Esophagus squamous epithelium (tissue), 5 donors: ENCODE data around the gene SHISA5. TPM values are rescaled to one million over a fixed set of nuclear protein-coding genes. Genes with fewer than 3 reads are reported as not detected.

Source experiments
- DNase-seq: peaks from one replicate; lab custom pipeline; 2025; lab: John Stamatoyannopoulos, UW
- H3K27ac ChIP-seq, 4 donors: fragments of 200-600 bp; sonication (generic); one replicate each; pipeline ENCODE4 v1.5.1; 2016 to 2019; ENCODE audit warnings: mild to moderate bottlenecking in 1 of 4
- H3K27me3 ChIP-seq, 4 donors: fragments of 200-600 bp; sonication (generic); 1 replicate in 3 of 4; 2 replicates in 1 of 4; pipeline versions ENCODE4 v1.5.1 to v1.6.0; 2017 to 2021; ENCODE audit warnings: antibody characterized with exemption in 1 of 4
- H3K36me3 ChIP-seq, 3 donors: fragments of 200-600 bp; sonication (generic); one replicate each; pipeline ENCODE4 v1.5.1; 2016 to 2019
- H3K4me1 ChIP-seq, 3 donors: fragments of 200-600 bp; sonication (generic); one replicate each; pipeline ENCODE4 v1.5.1; 2017 to 2019
- H3K4me3 ChIP-seq, 4 donors: fragments of 200-600 bp; sonication (generic); 1 replicate in 3 of 4; 2 replicates in 1 of 4; pipeline ENCODE4 v1.5.1; 2016 to 2019; ENCODE audit warnings: mild to moderate bottlenecking in 2 of 4, moderate library complexity in 1 of 4
- H3K9me3 ChIP-seq, 3 donors: fragments of 200-600 bp; sonication (generic); one replicate each; pipeline ENCODE4 v1.5.1; 2016 to 2019
- CTCF ChIP-seq, 6 experiments: fragments of 450-650 bp in 4 of 6; fragments of 200-600 bp in 2 of 6; sonication (generic) in 2 of 6; IDR thresholded peaks; one replicate each; pipeline ENCODE4 v1.5.1; 2016 to 2019; ENCODE audit warnings: antibody characterized with exemption in 6 of 6, mild to moderate bottlenecking in 4 of 6, moderate library complexity in 4 of 6
- POLR2A ChIP-seq, 4 donors: fragments of 450-650 bp; IDR thresholded peaks; one replicate each; pipeline ENCODE4 v1.6.1; 2017; ENCODE audit warnings: antibody characterized with exemption in 4 of 4, mild to moderate bottlenecking in 4 of 4, moderate library complexity in 3 of 4
- WGBS, 2 donors: methylation state at CpG; one replicate each; pipeline ENCODE4 v1.1.5; 2018; 5-methylcytosine and 5-hydroxymethylcytosine counted together
- intact Hi-C: fragments of 100-400 bp; cut with DNase I; formaldehyde crosslinking; loops from one replicate; pipeline ENCODE4 v1.15.0; 2022
- total RNA-seq, 4 donors: library from RNA; depleted of rRNA; stranded (reverse); fragments of >200 nt; gene quantifications; one replicate each; pipeline ENCODE4 v1.1.0, GENCODE V29; 2016
- donor health status: DM: yes; HTN: yes; CAD: no.

Gene SHISA5
- total RNA-seq, 4 donors from 2014 or later: 71.8 to 138 (median 115) TPM

DNA sequence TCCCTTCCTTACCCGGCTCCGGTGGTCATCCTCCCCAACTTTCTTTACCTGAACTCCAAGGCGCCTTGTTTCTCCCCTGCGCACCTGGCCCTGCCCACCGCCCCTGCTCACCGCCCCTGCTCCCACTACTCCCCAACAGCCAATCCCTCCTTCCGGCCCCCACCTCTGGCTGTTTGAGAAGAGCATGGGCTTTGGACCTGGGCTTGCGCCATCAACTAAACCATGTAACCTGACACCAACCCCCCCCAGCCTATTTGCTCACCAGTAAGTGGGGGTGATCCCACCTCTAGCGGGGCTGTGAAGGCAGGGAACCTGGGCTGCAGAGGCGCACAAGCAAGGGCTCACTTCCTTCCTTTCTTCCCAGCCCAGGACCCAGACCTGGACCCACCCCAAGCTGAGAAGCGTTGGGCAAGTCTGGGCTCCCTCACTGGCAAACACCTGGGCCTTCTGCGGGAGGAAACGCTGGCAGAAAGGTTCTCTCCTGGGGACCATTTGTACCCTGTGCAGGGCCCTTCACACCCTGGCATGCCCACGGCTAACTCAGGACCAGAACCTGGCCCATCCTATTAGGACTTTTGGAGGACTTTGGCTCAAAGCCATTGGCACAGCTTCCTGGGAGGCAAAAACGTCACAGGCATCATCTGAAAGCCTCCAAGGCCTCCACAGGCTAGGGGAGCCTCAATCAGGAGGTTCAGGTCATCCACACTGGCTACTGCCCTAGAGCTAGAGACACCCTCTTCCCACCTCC lies 73.8 kb downstream of the SHISA5 start, which contains the start of gene PLXNB1:
Gene PLXNB1, minus strand, starts transcription at position 127 of the 748 bp plus-strand sequence. CDS start 5,475 bp downstream, outside the sequence.
- TF ChIP-seq CTCF (IDR thresholded peaks at IDR 0.05) (no peak), POLR2A (IDR thresholded peaks at IDR 0.05) (peak in 1 of 4 donors; percentile 60)
- WGBS, 2 donors: 4 to 7% methylated on average over 5 to 7 of the region's 15 CpGs
- Histone ChIP-seq H3K9me3 (no peaks in the 10 kb centered on the region), H3K27me3 (no peaks in the 10 kb centered on the region), H3K4me3 (peak within 1 kb of the TSS; percentile 67 to 90 (median 82)), H3K36me3 (peaks cover 0 to 14% (median 0%) of the 10 kb centered on the region in 3 donors), H3K27ac (peak within 1 kb of the TSS; percentile 95 to 98 (median 96)), H3K4me1 (peaks cover 66 to 93% (median 73%) of the 10 kb centered on the region in 3 donors)
- intact Hi-C loops: no loop called here
- DNase-seq: peak; percentile 24

- intact Hi-C loops: no loop called here
- TF ChIP-seq POLR2A (IDR thresholded peaks at IDR 0.05) (peak in 1 of 4 donors; percentile 12), CTCF (IDR thresholded peaks at IDR 0.05) (peak in 2 of 6 experiments; percentile 4 to 10)
- H3K27me3 ChIP-seq: no peaks in the 10 kb centered on the region
- peaks cover 64 to 93% (median 73%) of the 10 kb centered on the region in 3 donors for H3K4me1 ChIP-seq
- peak overlapping the region; percentile 67 to 90 (median 82) for H3K4me3 ChIP-seq
- 0 to 1% methylated on average over 17 to 20 of the region's 86 CpGs for WGBS, 2 donors
- DNase-seq: no peak
- H3K36me3 ChIP-seq: peaks cover 0 to 21% (median 0%) of the 10 kb centered on the region in 3 donors
- peak overlapping the region; percentile 95 to 98 (median 96) for H3K27ac ChIP-seq
- no peaks in the 10 kb centered on the region for H3K9me3 ChIP-seq
These were observed 74.5 kb downstream of the SHISA5 start for GRCh38 chr3:48429317-48429959.

DNA sequence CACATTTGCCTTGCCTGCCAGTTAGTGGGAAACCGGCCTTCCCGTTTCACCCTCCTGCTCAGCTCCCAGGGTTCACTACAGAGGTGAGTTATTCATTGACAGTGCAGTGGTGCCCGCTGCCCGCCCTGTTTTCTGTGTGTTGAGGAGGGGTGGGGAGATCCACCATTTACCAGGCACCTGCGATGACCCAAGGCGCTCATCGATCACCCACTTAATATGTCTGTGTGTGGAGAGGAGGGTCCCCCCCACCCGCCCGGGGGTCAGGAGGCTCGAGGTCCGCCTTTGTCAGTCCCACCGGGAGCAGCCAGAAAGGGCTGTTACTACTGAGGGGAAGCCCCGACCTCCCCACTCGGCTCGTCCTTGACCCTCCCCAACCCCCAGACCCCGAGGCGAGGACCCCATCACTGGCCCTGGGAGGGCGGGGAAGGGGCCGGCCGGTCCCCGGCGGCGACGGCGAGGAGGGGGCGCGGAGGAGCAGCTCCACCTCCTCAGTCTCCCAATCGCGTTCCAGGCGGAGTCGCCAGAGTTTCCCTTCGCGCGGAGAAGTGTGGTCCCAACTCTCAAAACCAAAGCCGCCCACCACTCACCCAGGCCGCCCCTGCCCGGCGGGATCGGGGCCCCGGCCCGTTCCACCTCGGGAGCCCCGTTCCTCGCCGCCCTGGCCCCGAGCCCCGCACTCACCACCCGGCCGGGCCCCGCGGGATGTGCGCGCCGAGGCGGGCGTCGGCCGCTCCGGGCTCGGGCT lies 75.2 kb downstream of the SHISA5 start:
- intact Hi-C loops: no loop called here
- peak overlapping the region; percentile 67 to 90 (median 82) for H3K4me3 ChIP-seq
- TF ChIP-seq POLR2A (IDR thresholded peaks at IDR 0.05) (peak in 2 of 4 donors; percentile 62 to 82), CTCF (IDR thresholded peaks at IDR 0.05) (no peak)
- no peaks in the 10 kb centered on the region for H3K9me3 ChIP-seq
- H3K27ac ChIP-seq: peak overlapping the region; percentile 95 to 98 (median 96)
- 18% methylated on average over 3 of the region's 60 CpGs; no CpG with 5 or more reads in 1 of the 2 donors for WGBS, 2 donors
- no peak for DNase-seq
- H3K36me3 ChIP-seq: peaks cover 0 to 27% (median 2%) of the 10 kb centered on the region in 3 donors
- no peaks in the 10 kb centered on the region for H3K27me3 ChIP-seq
- H3K4me1 ChIP-seq: peaks cover 59 to 93% (median 72%) of the 10 kb centered on the region in 3 donors

- peaks cover 5 to 27% (median 9%) of the 10 kb centered on the region in 3 donors for H3K36me3 ChIP-seq
- H3K4me3 ChIP-seq: peak overlapping the region; percentile 67 to 90 (median 82)
- peak overlapping the region; percentile 95 to 98 (median 96) for H3K27ac ChIP-seq
- intact Hi-C loops: no loop called here
- WGBS, 2 donors: 24% methylated on average over 6 of the region's 7 CpGs; no CpG with 5 or more reads in 1 of the 2 donors
- no peak for DNase-seq
- H3K27me3 ChIP-seq: no peaks in the 10 kb centered on the region
- H3K9me3 ChIP-seq: no peaks in the 10 kb centered on the region
- no peak for TF ChIP-seq CTCF (IDR thresholded peaks at IDR 0.05)
- no peak for TF ChIP-seq POLR2A (IDR thresholded peaks at IDR 0.05)
- H3K4me1 ChIP-seq: peaks cover 59 to 93% (median 72%) of the 10 kb centered on the region in 3 donors
These were observed 75.8 kb downstream of the SHISA5 start for GRCh38 chr3:48428088-48428571.
